Measurements from ENCODE around the gene BCL2. TPM values are rescaled to one million over a fixed set of nuclear protein-coding genes. Genes with fewer than 3 reads are reported as not detected.

The BCL2 gene
- total RNA-seq, 4 donors from 2014 or later: 16.2 to 54.5 (median 20.7) TPM

GRCh38 chr18:63234841-63235240 is 84.7 kb downstream of the BCL2 start:
- Histone ChIP-seq H3K9me3 (no peaks in the 10 kb centered on the region), H3K4me1 (peaks cover 0 to 16% (median 0%) of the 10 kb centered on the region in 4 donors), H3K4me3 (no peak overlapping the region), H3K27ac (no peak overlapping the region), H3K27me3 (no peaks in the 10 kb centered on the region), H3K36me3 (no peaks in the 10 kb centered on the region)
- TF ChIP-seq POLR2A (IDR thresholded peaks at IDR 0.05) (no peak), CTCF (IDR thresholded peaks at IDR 0.05) (no peak)
- no peak for DNase-seq

- H3K4me1 ChIP-seq: peaks cover 0 to 16% (median 0%) of the 10 kb centered on the region in 4 donors
- H3K36me3 ChIP-seq: no peaks in the 10 kb centered on the region
- no peaks in the 10 kb centered on the region for H3K27me3 ChIP-seq
- TF ChIP-seq POLR2A (IDR thresholded peaks at IDR 0.05) (no peak), CTCF (IDR thresholded peaks at IDR 0.05) (no peak)
- H3K27ac ChIP-seq: no peak overlapping the region
- no peak for DNase-seq
- no peak overlapping the region for H3K4me3 ChIP-seq
- no peaks in the 10 kb centered on the region for H3K9me3 ChIP-seq
Observed at GRCh38 chr18:63234432-63234831, 85.1 kb downstream of the BCL2 start.

GRCh38 chr18:63233334-63233733 is 86.2 kb downstream of the BCL2 start:
- peaks cover 0 to 11% (median 0%) of the 10 kb centered on the region in 4 donors for H3K4me1 ChIP-seq
- no peaks in the 10 kb centered on the region for H3K36me3 ChIP-seq
- no peak overlapping the region for H3K4me3 ChIP-seq
- no peak for DNase-seq
- no peaks in the 10 kb centered on the region for H3K27me3 ChIP-seq
- no peaks in the 10 kb centered on the region for H3K9me3 ChIP-seq
- H3K27ac ChIP-seq: peak overlapping the region in 1 of 4 donors; percentile 17
- TF ChIP-seq POLR2A (IDR thresholded peaks at IDR 0.05) (no peak), CTCF (IDR thresholded peaks at IDR 0.05) (no peak)

GRCh38 chr18:63232826-63233225 is 86.7 kb downstream of the BCL2 start:
- no peak for TF ChIP-seq POLR2A (IDR thresholded peaks at IDR 0.05)
- H3K27me3 ChIP-seq: no peaks in the 10 kb centered on the region
- no peak overlapping the region for H3K4me3 ChIP-seq
- DNase-seq: no peak
- no peaks in the 10 kb centered on the region for H3K9me3 ChIP-seq
- H3K27ac ChIP-seq: no peak overlapping the region
- H3K36me3 ChIP-seq: no peaks in the 10 kb centered on the region
- peaks cover 0 to 8% (median 0%) of the 10 kb centered on the region in 4 donors for H3K4me1 ChIP-seq

- TF ChIP-seq POLR2A (IDR thresholded peaks at IDR 0.05): no peak
- no peak for TF ChIP-seq CTCF (IDR thresholded peaks at IDR 0.05)
- Histone ChIP-seq H3K27me3 (no peaks in the 10 kb centered on the region), H3K9me3 (no peaks in the 10 kb centered on the region), H3K4me3 (no peak overlapping the region), H3K27ac (no peak overlapping the region), H3K36me3 (no peaks in the 10 kb centered on the region), H3K4me1 (no peaks in the 10 kb centered on the region)
- no peak for DNase-seq
Observed at GRCh38 chr18:63229971-63230370, 89.6 kb downstream of the BCL2 start.

GRCh38 chr18:63225434-63225833 is 94.1 kb downstream of the BCL2 start:
- H3K4me1 ChIP-seq: no peaks in the 10 kb centered on the region
- no peak for DNase-seq
- H3K36me3 ChIP-seq: no peaks in the 10 kb centered on the region
- no peaks in the 10 kb centered on the region for H3K9me3 ChIP-seq
- H3K27ac ChIP-seq: no peak overlapping the region
- TF ChIP-seq CTCF (IDR thresholded peaks at IDR 0.05) (no peak), POLR2A (IDR thresholded peaks at IDR 0.05) (no peak)
- no peak overlapping the region for H3K4me3 ChIP-seq
- no peaks in the 10 kb centered on the region for H3K27me3 ChIP-seq

Measured in Peyer's patch (tissue), 4 donors.